Stimulated activated CD8-positive, alpha-beta memory T cell treated with anti-CD3 and anti-CD28 coated beads, Interleukin-4, amount 100 ng/mL, for 4 hours (primary cell): ENCODE measurements around the gene DNASE1L1.

Experiments
- DNase-seq, 2 donors: peaks; one replicate each; pipeline ENCODE4 v3.0.0-alpha.2; 2020; ENCODE audit warnings: low read depth in 2 of 2, low spot score in 1 of 2

Gene DNASE1L1

GRCh38 chrX:154409222-154409871 lies at the start of gene DNASE1L1:
DNASE1L1 (minus strand) TSS chrX:154409254; CDS start chrX:154405568, 3,686 bp downstream.
- no peak for DNase-seq

GRCh38 chrX:154458116-154458953 lies 49.3 kb upstream of the DNASE1L1 start, which contains the start of gene PLXNA3:
PLXNA3 (plus strand) TSS chrX:154458281; CDS start chrX:154460184, 1,903 bp downstream.
- peak in 1 of 2 donors; percentile 28 for DNase-seq

GRCh38 chrX:154457491-154458115 lies 48.5 kb upstream of the DNASE1L1 start:
- DNase-seq, result no peak

GRCh38 chrX:154452823-154453222 lies 43.8 kb upstream of the DNASE1L1 start:
- no peak for DNase-seq

- DNase-seq, result no peak
Observed at GRCh38 chrX:154450312-154450711, 41.3 kb upstream of the DNASE1L1 start.

- no peak for DNase-seq
Observed at GRCh38 chrX:154449618-154450017, 40.6 kb upstream of the DNASE1L1 start.

GRCh38 chrX:154448484-154448883 lies 39.4 kb upstream of the DNASE1L1 start:
- no peak for DNase-seq

GRCh38 chrX:154446430-154446829 lies 37.4 kb upstream of the DNASE1L1 start:
- no peak for DNase-seq

GRCh38 chrX:154445776-154446175 lies 36.7 kb upstream of the DNASE1L1 start:
- DNase-seq, result no peak

- DNase-seq, result no peak
Observed at GRCh38 chrX:154444755-154445246, 35.7 kb upstream of the DNASE1L1 start.

GRCh38 chrX:154443992-154444754 lies 35.1 kb upstream of the DNASE1L1 start, which contains the start of gene FAM50A:
FAM50A (plus strand) TSS chrX:154444141; CDS start chrX:154444236, 95 bp downstream.
- peak in 1 of 2 donors; percentile 52 for DNase-seq

GRCh38 chrX:154443479-154443910 lies 34.4 kb upstream of the DNASE1L1 start:
- no peak for DNase-seq

- no peak for DNase-seq
Observed at GRCh38 chrX:154441984-154442707, 33.1 kb upstream of the DNASE1L1 start.

- DNase-seq, result no peak
Observed at GRCh38 chrX:154441564-154441963, 32.5 kb upstream of the DNASE1L1 start.

- no peak for DNase-seq
Observed at GRCh38 chrX:154440623-154441357, 31.7 kb upstream of the DNASE1L1 start.

- no peak for DNase-seq
Observed at GRCh38 chrX:154439841-154440240, 30.8 kb upstream of the DNASE1L1 start.

- no peak for DNase-seq
Observed at GRCh38 chrX:154437971-154438893, 29.2 kb upstream of the DNASE1L1 start.
